Stimulated activated CD4-positive, alpha-beta T cell treated with anti-CD3 and anti-CD28 coated beads, Interleukin-2, amount 100 ng/mL, for 24 hours (primary cell): ENCODE measurements around the gene ARHGAP10.

Source experiments
- DNase-seq, 2 donors: peaks; one replicate each; pipeline ENCODE4 v3.0.0-alpha.2; 2020

Gene ARHGAP10

DNA sequence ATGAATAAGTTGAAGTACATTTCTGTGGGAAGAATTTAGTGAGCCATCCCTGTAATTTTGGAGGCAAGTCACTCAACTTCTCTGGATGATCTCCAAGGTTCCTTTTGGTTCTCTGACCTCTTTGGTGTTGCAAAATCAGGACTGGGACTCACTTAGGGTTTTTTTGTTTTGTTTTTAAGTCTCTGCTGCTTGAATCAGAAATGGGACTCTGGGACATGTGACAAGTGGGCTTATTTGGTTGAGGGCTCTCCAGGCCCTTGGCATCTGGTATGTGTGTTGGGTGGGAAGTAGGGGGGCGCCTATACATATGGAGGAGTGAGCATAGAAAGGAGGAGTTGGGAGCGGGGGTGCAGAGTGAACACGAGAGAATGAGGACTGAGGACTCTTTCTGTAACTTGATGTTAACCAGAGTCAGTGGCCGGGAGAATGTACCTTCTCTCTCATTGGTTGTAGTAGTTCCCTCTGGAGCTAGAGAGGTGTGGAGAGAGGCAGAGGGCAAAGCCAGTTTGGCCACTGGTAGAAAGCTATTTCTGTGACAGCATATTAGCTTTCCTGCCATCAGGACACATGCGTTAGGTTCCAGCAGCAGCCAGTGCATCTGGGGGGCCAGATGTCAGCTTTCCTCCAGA is 1.9 kb downstream of the ARHGAP10 start:
- DNase-seq: no peak

DNA sequence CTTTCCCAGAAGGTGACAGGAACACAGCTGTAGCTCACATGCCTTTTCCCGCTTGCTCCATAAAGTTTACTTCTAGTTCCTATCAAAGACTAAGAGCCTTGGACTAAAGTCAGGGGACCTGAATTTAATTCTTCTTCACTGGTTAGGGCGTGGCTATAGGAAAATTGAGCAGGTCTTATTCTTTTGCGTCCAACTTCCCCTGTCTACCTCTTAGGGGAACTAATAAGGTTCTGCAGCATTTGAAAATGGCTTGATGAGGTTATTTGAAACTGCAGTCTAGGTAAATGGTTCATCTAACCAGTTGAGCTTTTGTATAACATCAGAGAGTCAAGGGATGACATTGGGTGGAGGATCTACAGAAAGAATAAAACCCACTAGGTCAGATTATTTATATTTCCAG is 2.6 kb downstream of the ARHGAP10 start:
- DNase-seq: no peak

DNA sequence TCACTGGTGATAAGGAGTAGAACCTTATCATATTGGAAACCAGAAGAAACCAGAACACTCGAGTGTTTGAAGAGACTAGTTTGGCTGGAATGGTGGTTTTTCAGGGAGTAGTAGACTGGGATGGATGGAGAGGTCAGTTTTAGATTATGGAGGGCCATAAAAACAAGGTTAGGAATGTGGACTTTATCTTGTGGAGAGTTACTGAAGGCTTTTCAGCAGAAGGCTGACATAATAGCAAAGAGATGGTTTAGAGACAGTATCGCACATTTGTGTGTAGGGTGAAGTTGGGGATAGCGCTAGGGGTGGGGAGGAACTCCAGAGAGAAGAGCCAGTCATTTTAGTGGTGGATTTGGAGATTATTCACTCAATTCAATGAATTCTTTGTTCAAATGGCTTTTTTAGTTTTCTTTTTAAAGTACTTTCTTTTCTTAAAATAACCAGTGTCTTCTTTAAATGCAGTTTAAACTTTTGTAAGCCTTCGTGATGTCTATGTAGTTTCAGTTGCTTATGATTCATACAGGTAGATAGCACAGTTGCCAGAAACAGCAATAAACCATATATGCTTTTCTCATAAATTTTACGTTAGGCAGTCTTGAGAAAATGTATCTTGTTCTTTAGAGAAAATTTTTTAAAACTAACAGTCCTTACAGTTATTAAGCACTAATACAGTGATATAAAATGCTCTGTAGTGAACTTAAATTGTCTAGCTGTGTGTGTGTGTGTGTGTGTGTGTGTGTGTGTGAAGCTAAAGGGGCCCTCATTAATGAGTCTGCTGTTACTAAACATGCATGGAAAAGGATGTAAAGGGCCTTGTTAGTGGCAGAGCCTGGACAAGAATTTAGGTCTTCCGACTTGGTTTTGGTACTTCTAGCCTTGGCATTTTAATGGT is 3.8 kb downstream of the ARHGAP10 start:
- no peak for DNase-seq

DNA sequence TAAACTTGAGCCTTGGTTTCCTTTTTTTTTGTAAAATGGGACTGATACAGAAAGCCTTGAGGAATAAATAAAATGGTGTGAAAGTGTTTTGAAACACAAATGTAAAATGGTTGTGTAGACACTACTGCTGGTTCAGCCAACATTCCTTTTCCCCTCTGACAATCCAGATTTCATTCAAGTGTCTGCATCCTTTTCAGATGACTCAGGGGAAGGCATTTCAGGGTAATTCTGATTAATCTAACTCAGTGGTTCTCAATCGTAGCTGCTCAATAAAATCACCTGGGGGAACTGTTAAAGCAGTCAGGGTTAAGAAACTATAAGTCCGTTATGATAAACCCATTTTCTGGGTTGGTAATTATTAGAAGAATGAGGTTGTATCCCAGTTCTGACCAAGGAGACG is 4.6 kb downstream of the ARHGAP10 start:
- no peak for DNase-seq

DNA sequence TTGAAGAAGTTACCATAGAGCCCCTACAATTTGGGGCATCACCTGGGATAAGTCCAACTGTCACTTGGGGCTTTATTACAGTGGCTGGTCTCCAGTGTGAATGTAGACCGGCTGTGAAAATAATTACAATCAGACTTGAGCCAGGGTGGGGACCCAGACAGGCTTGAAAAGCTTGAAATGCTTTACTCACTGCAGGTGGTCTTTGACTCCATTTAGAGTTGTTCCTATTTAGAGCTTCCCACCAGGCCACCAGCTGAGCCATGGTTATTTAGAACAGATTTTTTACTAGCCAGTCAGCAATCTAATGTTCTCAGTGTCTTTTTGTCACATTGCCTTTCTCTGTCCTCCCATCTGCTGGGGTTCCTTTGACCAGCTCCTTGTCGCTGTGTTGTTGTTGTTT is 5.7 kb downstream of the ARHGAP10 start:
- DNase-seq: no peak

DNA sequence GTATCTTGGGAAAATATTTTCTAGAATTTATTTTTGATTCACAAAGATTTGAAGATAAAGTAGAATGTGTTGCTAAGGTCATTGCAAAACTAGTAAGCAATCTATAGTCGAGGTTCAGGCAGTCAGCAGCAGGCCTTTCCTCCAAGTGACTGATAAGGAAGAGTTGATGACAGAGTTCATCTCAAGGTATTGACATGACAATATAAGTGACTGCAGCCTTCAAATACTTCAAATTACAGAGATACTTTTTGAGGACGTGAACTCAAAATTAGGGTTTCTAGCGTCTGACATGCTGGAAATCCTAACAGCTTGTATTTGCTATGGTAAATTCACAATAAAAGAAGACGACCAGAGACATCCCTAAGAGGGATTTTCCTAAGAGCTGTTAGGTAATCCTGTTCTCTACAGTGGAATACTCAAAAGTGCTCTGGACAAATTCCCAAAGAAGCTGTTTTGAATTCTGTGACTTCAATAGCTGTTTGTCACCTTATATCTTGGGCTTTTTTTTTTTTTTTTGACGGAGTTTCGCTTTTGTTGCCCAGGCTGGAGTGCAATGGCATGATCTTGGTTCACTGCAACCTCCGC is 7.4 kb downstream of the ARHGAP10 start:
- no peak for DNase-seq

DNA sequence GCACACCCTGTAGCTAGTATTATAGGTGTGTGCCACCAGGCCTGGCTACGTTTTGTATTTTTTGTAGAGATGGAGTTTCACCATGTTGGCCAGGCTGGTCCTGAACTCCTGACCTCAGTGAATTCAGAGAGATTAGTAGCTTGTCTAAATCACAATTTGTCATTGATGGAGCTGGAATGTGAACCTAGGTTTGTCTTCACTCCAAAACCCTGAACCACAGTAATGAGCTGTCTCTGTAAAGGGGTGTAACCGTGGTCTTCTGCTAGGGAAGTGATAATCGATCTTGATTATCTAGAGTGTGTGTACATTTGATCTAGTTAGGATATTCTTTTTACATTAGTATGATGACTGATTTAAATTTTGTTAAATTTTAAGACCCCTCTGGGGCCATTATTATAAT is 8.3 kb downstream of the ARHGAP10 start:
- DNase-seq: no peak

DNA sequence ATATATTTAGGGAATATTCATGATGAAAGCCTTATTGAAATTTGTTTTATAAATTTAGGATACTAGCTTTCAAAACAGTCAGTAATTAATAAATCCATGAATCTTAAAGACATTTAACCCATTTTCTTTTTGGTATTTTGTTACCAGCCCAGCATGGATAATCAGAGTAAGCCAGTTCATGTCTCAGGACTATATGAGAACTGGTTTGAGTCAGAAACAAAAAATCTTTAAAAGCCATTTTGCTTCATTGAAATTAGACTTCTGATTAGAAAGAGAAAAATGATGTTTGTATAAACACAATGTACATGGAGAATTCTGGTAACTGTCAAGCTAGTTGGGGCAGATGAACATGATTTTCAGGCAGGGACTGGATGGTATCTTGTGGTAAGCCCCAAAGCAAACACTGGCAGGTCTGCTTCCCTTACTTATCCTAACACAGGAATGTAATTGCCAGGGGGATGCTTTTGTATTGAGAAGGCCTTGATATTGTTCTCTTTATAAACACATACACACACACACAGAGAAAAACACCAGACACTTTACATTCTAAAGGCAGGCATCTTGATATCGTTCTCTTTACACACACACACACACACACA is 9.4 kb downstream of the ARHGAP10 start:
- DNase-seq: no peak

DNA sequence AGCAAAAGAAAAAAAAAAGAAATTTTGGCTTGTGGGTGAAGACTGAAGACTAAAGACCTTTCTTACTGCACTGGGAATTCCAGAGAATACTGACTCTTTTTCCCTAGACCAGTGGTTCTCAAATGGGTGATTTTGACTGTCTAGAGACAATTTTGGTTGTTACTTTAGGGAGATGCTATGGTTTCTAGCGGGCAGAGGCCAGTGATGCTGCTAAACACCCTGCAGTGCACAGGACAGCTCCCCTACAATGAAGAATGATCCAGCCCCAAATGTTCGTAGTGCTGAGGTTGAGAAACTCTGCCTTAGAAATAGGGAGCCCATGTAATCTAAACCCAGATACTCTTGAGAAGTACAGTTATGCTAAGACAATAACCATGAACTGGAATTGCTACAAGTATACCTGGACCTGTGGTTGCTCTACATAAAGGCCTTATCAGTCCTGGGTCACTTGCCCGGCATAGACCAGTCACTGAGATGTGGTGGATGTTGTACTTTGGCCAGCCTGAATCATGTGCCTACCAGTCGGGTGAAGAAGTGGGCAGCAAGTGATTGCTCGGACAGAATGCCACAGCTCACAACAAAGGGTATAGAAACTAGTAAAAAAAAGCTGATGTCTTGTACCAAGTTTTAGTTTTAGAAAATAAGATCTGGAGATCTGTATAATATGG is 16.0 kb downstream of the ARHGAP10 start:
- DNase-seq: no peak

DNA sequence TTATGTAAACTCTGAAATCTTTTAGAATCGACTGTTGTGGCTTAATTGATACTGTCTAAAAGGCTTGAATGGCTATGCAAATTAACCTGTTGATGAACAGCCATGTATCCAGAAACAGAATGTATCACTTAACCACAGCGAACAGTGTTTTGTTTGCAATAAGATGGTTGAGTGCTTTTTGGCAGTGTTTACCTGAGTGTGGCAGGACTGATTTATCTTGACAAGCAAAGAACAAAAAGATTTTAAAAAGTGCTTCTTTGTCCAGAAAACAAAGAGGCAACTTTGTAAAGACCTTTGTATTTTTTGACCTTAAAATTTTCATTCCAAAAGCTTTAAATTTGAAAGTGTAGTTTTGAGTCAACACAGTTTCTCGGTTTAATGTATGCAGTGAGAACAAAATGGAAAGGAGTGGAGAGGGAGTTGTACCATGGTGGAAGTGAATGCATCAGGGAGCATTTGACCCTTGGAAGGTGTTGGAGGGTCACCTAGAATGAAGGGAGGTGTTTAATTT is 18.0 kb downstream of the ARHGAP10 start:
- no peak for DNase-seq

DNA sequence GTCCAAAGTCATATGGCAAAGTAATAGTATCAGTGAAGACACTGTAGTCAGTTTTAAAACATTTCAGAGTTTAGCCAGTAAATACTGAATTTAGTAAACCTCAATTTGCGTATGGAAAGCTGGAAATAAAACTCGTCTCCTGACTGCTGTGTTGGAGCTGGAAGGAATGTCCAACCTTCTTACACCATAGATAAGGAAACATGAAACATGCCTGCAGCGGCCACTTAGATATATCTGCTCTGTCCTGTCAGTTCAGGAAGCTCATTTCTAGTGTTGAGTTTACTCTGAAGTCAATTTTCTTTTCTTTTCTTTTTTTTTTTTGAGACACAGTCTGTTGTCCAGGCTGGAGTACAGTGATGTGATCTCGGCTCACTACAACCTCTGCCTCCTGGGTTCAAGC is 21.2 kb downstream of the ARHGAP10 start:
- no peak for DNase-seq

DNA sequence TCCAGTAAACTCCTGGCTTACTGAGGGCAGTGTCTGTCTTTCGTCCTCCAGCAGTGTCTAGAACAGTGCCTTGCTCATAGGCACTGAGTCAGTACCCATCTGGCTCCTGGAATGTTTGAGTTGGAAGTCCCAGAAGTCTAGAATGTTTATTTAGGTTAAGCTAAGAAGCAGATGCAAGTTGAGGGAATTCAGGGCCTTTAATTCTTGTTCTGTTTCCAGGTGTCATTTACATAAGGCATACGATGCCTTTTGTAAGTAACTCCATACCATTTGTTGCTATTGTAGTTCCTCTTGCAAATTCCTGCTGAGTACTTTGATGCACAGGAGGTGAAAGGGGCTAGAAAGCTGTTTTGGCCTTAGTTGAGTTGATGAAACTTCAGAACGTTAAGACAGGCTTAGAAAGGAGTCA is 22.2 kb downstream of the ARHGAP10 start:
- DNase-seq: no peak

DNA sequence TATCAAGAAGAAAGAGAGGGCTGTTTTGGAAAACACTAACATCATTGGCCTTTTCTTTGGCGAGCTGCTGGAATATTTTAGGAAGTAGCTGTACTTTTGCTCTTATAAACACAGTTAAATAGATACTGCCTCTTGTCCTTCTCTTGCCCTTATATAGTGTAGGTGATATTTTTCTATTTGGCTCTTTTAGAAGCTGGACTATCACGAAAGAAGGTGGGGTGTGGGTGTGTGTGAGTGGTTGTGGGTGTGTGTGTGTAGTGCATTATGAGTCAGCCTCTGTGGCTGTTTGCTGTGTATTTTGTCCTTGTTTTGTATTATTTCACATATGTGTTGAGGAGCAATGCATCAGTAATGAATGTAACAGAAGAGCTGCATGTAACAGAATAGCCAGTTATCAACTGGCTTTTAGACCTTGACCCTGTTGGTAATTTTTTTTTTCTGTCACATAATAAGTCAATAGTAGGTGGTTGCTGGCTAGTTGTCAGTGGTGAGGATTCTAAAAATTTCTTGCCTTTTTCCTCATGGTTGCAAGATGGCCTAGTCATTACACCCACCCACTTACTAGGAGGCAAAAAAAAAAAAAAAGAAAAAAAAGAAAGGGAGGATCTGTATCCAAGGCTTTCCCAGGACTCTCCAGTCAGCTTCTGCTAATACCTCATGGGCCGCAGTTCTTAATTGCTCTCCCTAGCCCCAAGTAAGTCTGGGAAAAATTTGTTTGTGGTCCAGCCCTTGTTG is 23.8 kb downstream of the ARHGAP10 start:
- DNase-seq: no peak

DNA sequence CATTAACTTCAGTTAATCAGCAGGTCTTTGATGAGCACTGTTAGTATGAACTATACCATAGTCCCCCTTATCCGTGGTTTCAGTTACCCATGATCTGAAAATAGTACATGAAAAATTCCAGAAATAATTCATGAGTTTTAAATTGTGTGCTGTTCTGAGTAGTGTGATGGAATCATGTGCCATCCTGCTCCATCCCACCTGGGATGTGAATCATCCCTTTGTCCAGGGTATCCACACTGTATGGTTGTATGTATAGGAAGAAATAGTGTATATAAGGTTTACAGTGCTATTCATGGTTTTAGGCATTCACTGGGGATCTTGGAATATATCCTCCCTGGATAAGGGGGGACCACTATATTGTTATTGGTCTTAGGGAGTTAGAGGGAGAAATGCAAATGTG is 24.5 kb downstream of the ARHGAP10 start:
- DNase-seq: no peak

DNA sequence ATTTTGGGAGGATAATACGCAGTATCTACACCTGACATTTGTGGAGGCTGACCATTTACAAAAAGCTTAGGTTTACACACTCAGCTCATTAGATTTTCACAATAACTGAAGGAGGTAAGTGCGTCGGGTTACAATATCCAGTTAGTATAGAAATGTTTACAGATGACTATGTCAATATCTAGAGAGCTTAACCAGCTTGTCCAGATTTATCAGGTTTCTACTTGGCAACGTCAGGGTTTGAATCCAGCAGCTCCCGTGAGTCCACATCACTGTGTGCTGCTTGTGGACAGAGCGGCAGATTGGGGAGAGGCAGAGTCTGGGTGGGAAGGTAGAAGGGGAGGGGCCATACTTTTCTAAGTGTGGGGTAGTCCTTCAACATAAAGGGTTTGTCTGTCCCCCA is 28.3 kb downstream of the ARHGAP10 start:
- DNase-seq: no peak

DNA sequence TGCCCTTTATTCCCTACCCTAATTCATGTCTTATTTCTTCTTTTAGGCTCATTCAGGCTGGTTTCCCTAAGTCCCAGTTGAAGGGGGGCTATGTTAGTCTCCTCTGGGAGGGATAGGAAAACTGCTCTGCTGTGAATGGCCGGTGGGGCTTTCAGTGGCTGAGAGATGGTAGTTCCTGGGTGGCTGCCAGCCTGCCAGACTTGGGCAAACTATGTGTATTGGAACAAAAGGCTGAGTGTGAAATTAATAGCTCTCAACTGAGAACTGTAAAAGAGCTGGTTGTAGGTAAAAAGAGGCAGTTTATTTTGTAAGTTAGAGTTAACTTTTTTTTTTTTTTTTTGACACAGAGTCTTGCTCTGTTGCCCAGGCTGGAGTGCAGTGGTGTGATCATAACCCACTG is 28.8 kb downstream of the ARHGAP10 start:
- no peak for DNase-seq

DNA sequence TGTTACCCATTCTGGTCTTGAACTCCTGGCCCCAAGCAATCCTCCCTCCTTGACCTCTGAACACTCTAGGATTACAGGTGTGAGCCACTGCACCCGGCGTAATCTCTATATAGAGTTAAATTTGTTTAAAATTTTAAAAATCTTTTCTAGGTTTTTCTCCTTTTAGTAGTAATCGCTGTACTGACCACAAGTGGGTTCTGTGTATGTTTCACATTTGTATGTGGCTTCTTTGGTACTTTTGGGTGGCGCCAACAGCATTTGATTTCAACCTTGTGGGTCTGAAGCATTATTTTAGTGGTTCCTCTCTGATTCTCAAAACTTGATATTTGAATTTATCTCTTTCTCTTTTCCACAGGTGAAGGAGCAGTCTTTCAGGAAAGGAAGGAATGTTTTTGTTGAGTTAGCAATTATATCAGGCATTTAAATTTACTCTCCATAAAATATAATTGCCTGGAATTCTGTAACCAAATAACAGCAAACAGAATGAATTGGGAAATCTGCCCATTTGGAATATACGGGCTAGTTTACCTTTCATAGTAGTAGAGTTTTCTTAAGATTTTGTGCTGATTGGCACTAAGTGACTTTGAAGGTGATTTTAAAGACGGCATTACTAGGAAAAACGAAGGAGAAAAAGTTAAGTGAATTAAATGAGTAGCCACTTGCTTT is 29.5 kb downstream of the ARHGAP10 start:
- DNase-seq: no peak

DNA sequence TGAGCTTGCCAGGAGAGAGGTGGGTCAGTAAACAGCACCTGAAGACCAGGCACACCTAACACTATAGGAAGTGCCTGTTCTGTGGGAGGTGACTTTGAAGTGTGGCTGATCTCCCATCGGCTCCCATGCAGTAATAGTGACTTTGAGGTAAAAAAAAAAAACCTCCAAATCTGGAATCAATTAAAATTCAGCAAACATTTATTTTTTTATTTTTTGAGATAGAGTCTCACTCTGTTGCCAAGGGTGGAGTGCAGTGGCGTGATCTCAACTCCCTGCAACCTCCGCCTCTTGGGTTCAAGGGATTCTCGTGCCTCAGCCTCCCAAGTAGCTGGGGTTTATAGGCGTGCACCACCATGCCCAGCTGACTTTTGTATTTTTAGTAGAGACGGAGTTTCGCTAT is 32.4 kb downstream of the ARHGAP10 start:
- DNase-seq: no peak

DNA sequence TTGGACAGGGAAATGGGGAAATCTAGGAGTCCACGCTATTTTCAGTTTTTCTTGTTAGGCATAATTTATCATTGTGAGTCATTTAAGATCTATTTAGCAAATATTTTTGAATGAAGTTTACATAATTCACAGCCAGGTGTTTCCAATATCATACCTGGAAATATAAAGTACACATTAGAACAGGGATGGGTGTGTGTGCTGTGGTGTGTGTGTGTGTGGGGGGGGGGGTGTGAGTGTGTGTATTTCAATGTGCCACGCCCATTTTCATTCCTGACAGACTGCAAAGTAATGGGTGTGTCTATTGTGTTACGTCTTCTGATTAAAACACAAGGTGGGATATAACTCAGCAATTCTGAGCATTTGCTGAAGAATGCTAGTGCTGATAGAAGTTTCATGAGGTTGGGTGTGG is 33.2 kb downstream of the ARHGAP10 start:
- DNase-seq: no peak

DNA sequence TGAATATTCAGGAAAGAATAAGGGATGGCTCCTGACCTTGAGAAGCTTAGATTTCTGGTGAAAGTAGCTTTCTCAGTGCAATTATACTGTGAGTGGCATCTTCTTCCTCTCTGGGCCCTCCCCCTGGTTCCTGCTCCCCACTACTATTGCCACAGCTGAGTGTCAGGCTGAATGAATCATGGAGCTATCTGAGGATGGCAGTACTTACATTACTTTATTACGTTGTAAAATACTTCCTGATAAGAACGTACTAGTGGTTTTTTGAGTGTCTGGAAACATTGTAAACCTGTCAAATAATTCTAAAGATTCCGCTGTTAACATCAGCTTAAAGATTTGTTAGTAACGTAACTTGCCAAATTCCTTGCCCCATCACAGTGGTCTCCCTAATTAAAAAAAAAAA is 36.2 kb downstream of the ARHGAP10 start:
- no peak for DNase-seq

DNA sequence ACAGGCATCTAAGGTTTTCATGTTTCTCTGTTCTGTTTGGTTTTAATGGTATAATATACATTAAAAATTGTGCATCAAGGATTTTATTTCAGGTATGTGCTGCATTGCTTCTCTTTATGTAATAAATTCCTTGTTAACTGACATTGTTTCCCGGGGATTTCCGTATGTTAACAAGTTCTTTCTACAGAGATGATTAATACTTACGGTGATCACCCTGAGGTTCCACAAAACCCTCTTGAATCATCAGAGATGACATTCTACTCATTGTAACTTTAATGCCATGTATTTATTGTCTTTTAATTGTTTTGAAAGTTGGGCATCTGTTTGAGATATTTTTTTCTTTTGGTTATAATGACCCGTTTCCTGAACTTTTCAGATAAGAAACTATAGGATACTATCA is 37.5 kb downstream of the ARHGAP10 start:
- DNase-seq: no peak

DNA sequence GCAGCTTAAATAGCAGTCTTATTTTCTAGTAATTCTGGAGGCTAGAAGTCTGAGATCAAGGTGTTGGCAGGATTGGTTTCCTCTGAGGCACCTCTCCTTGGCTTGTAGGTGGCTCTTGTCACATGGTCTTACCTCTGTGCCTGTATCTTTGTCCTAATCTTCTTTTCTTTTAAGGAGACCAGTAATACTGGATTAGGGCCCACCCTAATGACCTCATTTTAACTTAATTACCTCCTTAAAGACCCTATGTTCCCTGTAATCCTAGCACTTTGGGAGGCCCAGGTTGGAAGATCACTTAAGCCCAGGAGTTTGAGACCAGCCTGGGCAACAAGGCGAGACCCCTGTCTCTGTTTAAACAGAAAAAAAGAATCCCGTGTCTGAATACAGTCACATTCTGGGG is 38.9 kb downstream of the ARHGAP10 start:
- no peak for DNase-seq
